Measurements from ENCODE around the gene FXYD6. TPM values are rescaled to one million over a fixed set of nuclear protein-coding genes. Genes with fewer than 3 reads are reported as not detected.

Gene FXYD6
- total RNA-seq, 1 experiment from 2014 or later = not detected

DNA sequence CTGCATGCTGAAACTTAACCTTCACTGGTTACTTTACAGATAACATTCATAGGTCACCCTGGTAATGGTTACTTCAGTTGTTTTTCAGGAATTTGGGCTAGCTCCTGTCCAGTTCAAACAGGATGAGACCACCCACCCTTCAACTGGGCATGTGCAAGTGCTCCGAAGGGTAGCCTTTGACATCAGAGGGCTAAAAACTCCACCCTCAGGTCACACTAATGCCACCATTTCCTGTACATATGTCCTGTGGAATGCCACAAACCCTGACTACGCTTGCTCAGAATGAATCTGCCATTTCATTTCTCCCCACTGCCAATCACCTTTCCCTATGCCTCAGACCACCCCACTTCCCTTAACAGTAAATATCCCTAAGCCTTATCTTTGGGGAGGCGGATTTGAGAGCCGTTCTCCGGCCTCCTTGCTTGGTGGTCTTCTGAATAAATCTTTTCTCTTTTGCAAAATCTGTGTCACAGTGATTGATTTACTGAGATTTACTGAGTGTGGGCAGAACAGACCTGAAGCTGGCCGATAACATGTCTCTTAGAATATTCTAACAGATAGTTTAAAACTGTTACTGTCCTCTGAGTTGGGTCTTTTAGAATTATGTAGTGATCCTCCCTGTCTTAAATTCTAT, 26.6 kb downstream of the FXYD6 start:
- DNase-seq (ENCODE audit: low spot score) = no peak

DNA sequence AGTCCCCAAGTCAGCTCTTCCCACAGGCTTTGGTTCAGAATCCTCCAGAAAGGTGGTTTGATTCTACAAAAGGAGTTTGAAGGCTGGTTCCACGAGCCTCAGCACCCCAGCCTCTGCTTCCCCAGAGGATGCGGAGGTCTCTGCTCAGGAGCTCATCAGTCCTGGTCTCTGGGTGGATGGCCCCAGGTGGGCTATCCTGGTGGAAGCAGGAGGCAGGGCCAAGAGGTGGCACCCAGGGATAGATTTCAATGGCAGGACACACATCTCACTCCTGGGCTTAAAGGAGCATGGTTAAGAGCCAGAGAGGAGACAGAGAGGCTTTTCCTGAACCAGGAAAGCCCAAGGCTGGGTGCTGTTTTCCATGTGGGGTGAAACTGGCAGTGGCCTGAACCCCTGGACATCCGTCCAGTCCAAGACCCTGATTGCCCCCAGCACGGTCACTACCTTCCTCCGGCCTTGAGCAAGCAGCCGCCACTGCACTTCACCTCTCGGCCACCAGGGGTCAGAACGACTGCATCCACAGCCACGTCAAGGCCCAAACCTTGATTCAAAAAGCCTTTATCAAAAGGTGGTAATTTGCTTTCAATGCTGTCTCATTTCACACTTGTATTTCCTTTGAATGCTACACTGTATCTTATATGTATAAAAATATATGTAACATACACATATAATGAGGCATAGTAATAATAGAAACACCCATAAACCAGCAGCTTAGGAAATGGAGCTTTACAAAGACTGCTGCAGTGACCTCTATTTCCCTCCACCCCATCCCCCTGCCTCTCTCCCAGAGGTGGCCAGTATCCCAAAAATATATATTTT, 32.6 kb downstream of the FXYD6 start:
- peak; percentile 83 for DNase-seq (ENCODE audit: low spot score)

DNA sequence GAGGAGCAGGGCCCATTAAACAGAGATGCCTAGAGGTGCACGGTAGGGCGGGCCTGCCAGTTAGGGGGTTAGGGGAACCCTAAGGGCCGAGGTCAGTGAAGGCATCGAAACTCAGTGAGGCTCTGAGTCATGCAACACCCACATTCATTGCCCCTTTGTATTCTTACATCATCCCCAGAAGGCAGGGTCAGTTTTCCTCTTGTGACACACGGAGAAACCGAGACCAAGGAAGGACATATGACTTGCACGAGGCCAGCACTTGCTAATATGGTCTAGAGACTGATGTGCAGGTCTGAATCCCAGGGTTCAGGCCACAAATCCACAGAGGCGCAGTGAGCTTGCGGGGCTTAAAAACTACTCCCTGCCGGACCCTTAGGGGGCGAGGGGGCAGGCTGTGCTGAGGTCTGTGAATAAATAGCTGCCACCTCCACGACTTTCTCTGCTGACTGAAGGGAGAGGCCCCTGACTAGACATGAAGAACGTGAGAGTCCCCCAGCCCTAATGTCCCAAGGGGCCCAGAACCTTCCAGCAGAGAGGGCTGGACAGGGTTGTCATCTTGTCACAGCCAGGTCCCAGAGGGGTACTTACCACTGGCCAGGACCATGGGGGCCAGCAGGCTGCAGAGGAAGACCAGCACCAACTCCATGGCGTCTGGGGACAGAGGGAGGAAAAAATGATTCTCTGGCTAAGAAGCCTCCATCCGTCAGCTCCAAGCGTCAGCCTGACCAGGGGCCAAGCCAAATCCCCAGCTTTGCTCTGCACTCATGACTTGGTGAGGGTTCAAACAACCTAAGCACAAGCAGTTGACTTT, 34.1 kb downstream of the FXYD6 start:
- DNase-seq (ENCODE audit: low spot score) = no peak

DNA sequence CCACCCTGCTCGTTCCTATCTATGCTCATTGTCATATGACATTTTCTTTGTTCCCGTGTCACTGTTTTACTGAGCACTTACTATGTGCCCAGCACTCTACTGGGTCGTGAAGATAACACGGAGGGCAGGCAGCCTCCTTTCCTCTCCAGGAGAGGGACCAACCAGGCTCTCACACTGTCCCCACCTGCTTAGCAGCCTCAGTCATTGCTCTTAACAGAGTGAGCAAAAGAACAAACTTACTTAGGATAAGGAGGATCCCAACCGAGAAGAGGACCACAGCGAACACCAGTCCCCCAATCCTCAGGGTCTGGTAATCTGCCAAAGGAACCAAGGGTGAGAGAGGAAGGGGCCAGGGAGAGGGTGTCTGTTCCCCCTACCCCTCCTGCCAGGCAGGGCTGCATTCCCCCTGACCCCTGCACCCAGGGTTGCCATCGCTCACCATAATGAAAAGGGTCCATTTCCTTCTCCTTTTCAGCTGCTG, 34.9 kb downstream of the FXYD6 start:
- no peak for DNase-seq (ENCODE audit: low spot score)

DNA sequence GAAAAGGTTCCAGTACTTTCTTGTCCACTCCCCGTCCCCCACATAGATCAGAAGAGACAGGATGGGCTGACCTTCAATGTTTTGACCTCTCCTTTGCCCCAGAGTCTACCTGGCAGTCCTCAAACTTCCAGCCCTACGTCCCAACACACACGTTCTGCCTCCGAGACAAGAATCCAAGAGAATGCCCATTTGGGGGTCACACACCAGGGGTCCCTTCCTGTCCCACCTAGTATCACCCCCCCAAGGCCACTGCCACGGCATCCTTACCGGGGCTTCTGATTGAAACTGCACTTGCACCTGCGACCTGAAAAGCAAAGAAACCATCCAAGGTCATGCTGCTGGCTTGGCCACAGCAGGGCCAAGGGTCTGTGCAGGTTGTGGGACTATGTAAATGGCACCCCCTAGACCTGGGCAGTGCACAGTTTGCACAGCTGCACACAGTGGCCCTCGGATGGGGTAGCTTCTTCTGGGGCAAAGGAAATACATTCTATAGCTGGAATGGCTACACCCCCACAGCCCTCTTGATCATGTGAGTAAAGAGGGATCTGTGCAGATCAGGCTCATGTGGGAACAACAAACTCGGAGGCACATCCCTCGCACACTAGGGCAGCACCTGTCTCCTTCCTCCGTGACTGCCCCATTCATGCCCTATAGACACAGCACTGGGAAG, 35.4 kb downstream of the FXYD6 start:
- no peak for DNase-seq (ENCODE audit: low spot score)

DNA sequence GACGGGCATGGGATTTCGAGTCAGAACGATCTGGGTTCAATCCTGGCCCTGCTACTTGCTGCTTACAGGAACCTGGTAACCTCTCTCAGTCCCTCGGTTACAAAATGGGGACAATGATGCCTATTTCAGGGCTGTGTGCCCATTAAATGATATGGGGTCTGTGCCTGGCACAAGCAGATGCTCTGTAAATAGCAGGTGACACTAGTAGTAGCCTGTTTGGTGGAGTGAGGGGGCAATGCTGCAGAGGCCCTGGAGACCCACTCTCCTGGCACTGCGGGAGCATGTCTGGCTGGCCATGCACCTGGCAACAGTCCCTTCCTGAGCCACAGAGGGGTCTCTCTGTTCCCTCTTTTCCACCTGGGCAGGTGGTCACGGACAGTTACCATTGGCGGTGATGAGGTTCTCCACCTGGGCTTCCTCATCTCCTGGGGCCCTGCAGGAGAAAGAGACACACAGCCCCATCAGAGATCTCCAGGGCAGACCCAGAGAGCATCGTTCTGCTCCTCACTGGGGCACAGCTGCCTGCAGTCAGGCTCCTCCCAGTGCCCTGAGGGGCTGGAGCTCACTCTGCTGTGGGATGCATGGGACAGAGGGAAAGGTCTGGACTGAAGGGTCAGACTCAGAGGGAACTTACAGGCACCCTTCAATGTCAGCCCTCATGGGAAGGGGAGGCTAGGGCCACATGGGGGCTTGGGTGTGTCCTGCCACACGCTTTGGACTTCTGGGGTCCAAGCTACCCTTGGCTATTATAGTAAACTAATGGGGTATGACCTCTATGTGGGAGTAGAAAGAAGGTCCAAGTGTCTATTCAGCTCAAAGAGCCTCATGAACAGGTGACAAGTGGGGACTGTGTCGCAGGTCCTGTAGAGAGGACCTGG, 36.3 kb downstream of the FXYD6 start:
- no peak for DNase-seq (ENCODE audit: low spot score)

DNA sequence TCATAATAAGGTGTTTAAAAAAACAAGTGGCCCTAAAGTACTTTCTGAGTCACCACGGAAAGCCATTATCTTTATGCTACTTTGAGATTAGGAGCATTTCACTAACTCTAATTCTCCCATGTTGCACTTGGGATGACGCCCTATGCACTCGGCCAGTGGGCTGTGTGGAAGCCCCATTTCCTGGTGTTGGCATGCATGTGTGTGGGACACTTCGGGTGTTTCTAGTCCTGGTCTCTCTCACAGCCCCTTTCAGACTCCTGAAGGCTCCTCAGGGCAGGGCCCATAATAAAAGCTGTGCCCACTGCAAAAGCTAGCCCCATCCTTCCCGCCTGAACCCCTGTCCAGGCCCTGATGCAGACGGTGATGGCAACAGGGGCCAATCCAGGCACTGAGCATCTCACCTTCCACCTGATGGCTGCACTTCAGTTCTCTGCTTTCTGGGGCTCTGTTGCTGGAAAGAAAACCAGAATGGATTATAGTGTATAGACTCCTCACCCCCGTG, 37.0 kb downstream of the FXYD6 start:
- no peak for DNase-seq (ENCODE audit: low spot score)

DNA sequence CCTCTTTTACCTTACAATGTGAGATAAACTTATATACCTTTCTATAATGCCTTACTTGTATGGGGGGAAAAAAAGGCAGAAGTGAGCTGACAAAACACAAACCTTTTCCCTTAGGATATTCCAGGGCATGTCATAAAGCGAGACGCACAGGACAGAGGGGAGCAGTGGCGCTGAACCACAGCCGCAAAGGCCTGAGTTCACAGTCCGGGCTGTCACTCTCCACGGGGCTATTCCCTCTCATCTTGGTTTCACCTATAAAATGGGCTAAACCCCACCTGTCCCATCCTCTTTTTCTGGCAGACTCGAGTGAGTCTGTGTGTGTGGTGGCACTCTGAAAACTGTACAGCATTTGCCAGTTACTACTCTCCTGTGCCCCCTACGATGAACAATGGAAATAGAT, 37.6 kb downstream of the FXYD6 start:
- DNase-seq (ENCODE audit: low spot score) = no peak

DNA sequence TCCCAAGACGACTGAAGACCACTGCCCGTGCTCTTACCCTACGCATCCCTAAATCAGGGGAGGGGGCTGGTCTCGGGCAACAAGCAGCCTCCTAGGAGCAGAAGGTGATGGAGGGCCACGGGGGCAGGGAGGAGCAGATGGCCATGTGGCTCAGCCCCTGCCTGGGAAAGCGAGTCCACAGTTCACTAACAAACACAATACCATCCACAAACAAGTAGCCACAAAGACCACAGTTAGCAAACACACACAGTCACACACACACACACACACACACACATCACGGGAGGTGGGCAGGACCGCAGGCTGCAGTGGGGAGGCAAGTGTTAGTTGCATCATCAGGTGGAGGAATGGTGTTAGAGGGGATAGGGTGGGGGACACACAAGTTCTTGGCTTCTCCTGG, 38.7 kb downstream of the FXYD6 start:
- no peak for DNase-seq (ENCODE audit: low spot score)

DNA sequence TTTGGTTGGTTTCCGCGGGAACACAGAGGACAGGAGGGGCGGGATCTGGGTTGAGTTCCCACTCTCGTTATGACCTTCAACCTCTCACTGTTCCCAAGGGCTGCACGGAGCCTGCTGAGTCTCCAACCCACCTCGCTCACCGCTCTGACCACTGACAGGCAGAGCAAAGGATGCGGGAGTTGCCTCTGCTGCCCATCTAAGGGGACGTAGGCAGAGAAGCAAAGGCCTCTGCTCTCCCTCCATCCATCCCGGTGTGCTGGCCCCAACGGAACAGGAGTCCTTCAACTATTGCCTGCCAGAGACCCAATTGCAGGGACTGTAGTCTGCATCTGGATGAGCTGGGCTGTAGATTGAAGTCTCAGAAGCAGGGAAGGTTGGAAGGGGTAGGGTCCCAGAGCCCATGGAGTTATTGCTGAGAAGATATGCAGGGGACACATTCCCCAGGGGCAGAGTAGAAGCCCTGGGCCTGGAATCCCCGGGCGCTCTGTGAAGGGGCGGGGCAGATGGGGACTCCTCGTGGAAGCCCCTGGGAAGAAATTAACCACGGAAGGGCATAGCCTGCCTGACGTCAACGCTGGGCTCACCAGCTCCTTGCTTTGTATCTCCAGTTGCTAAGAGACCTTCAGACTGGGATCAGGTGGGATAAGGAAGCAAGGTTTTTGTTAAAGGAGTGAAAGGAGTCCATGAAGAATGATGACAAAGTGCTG, 39.2 kb downstream of the FXYD6 start:
- no peak for DNase-seq (ENCODE audit: low spot score)

DNA sequence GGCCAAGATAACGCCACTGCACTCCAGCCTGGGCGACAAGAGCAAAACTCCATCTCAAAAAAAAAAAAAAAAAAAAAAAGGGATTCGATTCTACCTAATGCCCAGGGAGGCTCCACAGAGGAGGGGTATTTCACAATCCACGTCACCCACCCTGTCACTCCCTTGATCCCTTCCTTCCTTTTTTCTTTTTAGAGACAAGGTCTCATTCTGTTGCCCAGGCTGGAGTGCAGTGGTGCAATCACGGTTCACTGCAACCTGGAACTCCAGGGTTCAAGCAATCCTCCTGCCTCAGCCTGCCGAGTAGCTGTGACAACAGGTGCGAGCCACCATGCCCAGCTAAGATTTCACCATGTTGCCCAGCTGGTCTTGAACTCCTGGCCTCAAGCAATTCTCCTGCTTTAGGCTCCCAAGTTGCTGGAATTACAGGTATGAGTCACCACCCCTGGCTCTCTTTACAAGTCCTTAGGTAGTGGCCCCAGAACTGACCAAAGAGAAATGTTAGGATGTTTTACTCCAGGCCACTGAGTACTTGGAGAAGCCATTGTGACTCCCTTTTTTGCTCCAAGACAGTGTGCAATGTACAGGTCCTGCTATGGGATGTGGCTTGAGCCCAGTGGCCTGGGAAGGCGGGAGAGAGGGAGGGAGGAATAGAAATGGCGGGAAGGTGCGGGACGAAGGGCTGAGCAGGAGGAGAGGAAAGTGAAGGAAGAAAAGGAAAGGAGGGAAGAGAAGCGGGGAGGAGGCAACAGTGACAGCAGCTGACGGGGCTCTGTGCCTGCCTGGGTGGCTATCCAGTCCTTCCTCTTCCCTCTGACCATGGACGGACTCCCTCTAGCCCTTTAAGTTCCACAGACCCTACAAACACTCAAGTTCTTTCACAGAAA, 40.1 kb downstream of the FXYD6 start:
- DNase-seq (ENCODE audit: low spot score) = no peak

DNA sequence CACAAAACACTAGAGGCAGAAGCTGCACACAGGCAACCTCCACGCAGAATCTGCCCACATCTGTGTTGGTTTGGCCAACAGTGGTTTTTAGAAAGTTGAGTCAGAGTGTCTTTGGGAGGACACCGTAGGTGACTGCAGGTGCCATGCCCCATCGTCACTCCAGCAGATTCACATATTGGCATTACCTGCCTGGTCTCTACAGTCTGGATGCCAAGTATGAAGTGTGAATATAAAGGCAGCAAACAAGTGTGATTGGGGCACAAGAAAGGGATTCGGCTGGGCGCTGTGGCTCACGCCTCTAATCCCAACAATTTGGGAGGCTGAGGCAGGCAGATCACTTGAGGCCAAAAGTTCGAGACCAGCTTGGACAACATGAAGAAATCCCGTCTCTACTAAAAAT, 40.9 kb downstream of the FXYD6 start:
- no peak for DNase-seq (ENCODE audit: low spot score)

DNA sequence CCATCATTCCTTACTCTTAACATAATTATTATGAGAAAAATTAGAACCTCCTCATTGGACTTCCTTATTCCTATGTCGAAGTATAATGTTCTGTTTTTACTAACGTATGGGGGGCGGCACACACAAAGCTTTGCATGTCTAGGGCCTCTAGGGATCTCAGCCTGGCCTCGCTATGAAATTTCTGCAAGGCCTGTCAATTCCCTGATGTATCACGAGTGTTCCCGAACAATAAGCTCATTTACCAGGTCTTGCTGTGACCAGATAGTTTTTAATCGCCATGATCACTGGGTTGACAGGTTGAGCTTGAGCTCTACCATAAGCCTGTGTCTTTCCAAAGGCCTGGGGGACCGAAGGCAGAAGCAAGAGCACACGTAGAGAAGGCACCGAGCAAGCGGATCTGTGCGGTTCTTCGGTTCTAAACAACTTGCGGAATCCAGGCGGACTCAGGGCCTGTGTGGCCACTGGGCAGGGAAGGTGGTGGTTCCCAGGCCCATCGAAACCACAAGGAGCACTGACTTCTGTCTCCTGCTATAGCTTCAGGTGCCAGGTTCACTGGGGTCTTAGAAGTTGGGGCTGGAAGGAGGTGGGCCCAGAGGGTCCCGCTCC, 41.5 kb downstream of the FXYD6 start:
- DNase-seq (ENCODE audit: low spot score) = no peak

DNA sequence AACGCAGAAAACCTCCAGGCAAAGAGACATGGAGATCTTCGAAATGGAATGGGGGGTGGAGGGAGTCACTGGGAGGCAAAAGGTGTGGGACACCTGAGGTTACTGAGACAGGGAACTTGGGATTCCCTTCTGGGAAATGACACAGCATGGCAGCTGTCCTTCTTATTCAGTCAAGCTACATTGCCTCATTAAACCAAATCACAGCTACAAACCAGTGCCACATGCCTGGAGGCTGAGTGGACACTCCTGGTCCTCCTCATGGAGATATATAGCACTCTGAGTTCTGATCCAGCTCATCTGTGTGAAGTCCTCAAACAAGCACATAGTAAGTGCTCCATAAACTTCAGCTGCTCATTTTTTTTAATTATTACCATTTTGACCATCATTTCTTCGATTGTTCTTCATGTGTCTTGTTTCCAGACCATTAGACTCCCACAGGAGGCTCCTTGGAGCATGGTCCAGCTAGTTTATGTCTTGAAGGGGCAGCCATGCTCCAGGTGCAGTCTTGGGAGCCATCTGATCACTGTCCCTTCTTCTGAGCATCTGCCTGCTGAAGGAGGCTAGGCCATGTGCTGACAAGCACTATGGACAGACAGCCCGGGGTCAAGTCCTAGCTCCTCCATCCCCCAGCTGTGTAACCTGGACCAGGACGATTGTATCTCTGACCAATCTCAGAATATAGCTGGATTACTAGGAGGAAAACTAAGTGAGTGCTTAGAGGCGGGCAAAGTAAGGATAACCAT, 42.2 kb downstream of the FXYD6 start:
- DNase-seq (ENCODE audit: low spot score) = no peak

DNA sequence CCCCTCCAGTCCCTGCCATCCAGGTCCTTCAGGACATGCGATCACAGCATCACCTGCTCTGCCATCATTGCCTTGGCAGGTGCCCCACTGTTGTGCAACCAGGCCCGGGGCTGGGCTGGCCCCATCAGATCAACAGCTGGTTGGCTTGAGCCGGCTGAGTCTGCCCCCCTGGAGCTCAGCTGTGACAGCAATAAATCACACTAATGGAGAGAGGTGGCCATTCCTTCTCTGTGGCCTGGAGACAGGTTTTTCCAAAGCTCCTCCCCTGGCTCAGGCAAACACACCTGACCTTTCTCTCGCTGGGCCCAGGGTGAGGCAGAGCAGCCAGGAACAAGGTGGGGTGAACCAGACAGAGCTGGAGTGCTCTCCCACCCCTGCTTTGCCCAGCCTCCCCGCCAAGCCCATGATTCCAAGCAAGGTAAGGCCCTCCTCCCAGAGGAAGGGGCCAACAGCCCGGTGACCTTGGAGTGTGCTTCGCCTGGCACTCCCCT, 43.0 kb downstream of the FXYD6 start:
- peak; percentile 78 for DNase-seq (ENCODE audit: low spot score)

DNA sequence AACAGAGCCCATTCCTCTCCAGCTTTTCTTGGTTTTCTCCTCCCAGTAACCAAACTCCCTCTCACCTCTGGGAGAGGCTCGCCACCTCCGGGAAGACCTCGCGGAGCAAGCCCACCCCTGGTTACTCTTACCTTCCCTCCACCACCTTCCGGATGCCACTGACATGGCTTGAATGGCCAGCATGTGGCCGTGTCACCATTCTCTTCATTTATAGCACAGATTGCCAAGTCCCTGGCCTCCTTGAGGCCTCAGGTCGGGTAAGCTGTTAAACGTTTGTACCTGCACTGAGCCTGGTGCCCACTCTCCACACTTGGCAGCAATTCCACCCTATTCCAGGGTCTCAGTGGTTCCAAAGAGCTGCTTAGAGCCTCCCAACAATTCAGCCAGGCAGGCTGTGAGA, 43.9 kb downstream of the FXYD6 start:
- DNase-seq (ENCODE audit: low spot score) = no peak

DNA sequence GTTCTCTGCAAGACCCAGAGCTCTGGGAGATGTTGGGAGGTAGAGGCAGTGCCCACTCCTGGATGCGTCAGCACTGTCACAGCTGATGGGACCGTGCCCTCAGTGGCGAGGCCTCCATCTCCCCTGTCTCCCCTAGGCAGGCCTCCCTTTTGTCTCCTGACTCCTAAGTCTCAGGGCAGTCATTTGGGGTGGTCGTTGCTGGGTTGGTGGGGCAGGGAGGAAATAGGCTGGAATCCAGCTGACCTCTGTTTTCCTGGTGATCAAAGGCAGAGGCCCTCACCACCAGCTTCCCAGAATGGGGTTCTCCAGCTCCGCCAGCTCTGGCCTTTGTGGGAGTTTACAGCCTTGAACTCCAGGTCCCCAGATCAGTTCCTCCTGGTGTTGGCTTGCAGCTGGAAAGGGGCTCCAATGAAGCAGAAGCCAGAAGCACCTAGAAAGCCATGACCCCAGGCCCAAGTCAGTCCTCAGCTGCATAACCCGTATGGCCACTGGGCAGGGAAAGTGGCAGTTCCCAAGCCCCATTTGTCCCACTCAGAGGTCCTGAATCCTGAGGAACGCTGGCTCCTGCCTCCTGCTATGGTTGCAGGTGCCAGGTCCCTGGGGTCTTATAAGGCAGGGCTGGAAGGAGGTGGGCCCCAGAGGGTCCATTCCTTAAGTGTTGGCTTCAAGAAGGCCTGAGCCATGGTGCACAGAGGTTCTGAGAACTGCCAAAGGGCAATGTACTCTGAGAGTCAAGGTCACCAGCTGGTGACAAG, 44.6 kb downstream of the FXYD6 start:
- DNase-seq (ENCODE audit: low spot score) = no peak

Data from HT-29 (cell line).